Measurements from ENCODE around the gene PRKX. TPM values are rescaled to one million over a fixed set of nuclear protein-coding genes. Genes with fewer than 3 reads are reported as not detected.

The PRKX gene
- total and polyA plus RNA-seq, 2 of the 4 experiments (the other 2 are of a cell fraction) = 7.2 to 14.9 TPM

DNA sequence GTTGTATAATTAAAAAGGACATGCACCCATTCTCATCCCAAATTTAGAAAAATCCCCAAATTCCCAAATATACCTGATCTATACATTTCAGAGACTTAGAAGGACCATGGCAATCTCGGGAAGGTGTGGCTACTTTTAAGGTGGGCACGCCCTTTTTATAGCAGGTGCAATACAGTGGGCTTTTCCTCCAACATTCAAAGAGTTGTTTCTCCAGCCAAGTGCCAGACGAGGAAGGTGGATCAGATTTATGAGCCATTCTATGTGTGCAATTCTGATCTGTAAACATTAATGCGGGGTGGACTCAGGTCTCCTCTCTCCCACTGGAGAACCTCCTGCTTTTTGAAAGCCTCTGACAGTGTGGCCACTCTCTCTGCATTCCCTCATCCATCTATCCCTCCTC, 33.8 kb downstream of the PRKX start:
- H3K23ac ChIP-seq (ENCODE audit: low read depth, low read length) = no peak overlapping the region
- no peaks in the 10 kb centered on the region; the same call in 1 of the 2 replicates for H4K20me1 ChIP-seq (ENCODE audit: insufficient read depth, low read length)
- POLR2A ChIA-PET (ENCODE audit: unreplicated experiment) = no interaction called here
- no peak overlapping the region for H2BK120ac ChIP-seq (ENCODE audit: low read depth, low read length)
- H2BK5ac ChIP-seq (ENCODE audit: low read depth, low read length, poor library complexity, severe bottlenecking) = no peak overlapping the region
- ATAC-seq (ENCODE audit: low read depth) (no peak), DNase-seq (no peak)
- H3K4me1 ChIP-seq (ENCODE audit: control insufficient read depth, insufficient read depth, low read length) = peaks cover 5% of the 10 kb centered on the region
- H2BK15ac ChIP-seq (ENCODE audit: low read depth, low read length) = no peak overlapping the region
- WGBS, 2 experiments (ENCODE audit: extremely low coverage in 2 of 2, insufficient read length in 1 of 2) = no CpG with 5 or more reads among the region's 4 CpGs
- no peak overlapping the region for H3K9ac ChIP-seq (ENCODE audit: low read depth, low read length)
- H4K91ac ChIP-seq (ENCODE audit: insufficient read depth, low read depth, low read length) = no peak overlapping the region
- CTCF ChIA-PET = no interaction called here
- no TSS peak for BruUV-seq (replicated peaks)
- H3K79me1 ChIP-seq (ENCODE audit: low read depth in 1 of 2, low read length in 2 of 2) = 0 out of 4 replicates have a peak, but pooled peaks cover 3 to 4% of the 10 kb centered on the region in 2 experiments
- no peak overlapping the region for H3K4me2 ChIP-seq (ENCODE audit: low read depth, low read length)
- no peaks in the 10 kb centered on the region for H3K27me3 ChIP-seq (ENCODE audit: control insufficient read depth, insufficient read depth, low read length)
- H3K14ac ChIP-seq (replicated peaks; ENCODE audit: low read depth, low read length) = no peak overlapping the region
- H4K8ac ChIP-seq (ENCODE audit: low read depth in 2 of 2, low read length in 2 of 2) = no peak overlapping the region
- H2AFZ ChIP-seq (replicated peaks; ENCODE audit: low read length, poor library complexity) = no peak overlapping the region
- no peak overlapping the region for H2AK5ac ChIP-seq (ENCODE audit: low read depth, low read length)
- no peak overlapping the region for H3K27ac ChIP-seq (ENCODE audit: insufficient read depth, low read length)
- TF ChIP-seq, protein P1, sequence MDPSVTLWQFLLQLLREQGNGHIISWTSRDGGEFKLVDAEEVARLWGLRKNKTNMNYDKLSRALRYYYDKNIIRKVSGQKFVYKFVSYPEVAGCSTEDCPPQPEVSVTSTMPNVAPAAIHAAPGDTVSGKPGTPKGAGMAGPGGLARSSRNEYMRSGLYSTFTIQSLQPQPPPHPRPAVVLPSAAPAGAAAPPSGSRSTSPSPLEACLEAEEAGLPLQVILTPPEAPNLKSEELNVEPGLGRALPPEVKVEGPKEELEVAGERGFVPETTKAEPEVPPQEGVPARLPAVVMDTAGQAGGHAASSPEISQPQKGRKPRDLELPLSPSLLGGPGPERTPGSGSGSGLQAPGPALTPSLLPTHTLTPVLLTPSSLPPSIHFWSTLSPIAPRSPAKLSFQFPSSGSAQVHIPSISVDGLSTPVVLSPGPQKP (IDR thresholded peaks at IDR 0.05; ENCODE audit: borderline replicate concordance, low read depth, low read length) = no peak
- TF ChIP-seq MAZ (IDR thresholded peaks at IDR 0.05; ENCODE audit: borderline replicate concordance, low read depth, low read length) = no peak
- no peak for TF ChIP-seq POLR2A (IDR thresholded peaks at IDR 0.05; ENCODE audit: low read depth, low read length)
- TF ChIP-seq MAFK (IDR thresholded peaks at IDR 0.05; ENCODE audit: low read depth, low read length) = no peak
- no peak for TF ChIP-seq BHLHE40 (IDR thresholded peaks at IDR 0.05; ENCODE audit: low read depth, low read length)
- TF ChIP-seq CEBPB (IDR thresholded peaks at IDR 0.05; ENCODE audit: low read depth, low read length) = no peak
- TF ChIP-seq FOS (IDR thresholded peaks at IDR 0.05; ENCODE audit: low read depth, low read length) = no peak
- TF ChIP-seq, protein P2, sequence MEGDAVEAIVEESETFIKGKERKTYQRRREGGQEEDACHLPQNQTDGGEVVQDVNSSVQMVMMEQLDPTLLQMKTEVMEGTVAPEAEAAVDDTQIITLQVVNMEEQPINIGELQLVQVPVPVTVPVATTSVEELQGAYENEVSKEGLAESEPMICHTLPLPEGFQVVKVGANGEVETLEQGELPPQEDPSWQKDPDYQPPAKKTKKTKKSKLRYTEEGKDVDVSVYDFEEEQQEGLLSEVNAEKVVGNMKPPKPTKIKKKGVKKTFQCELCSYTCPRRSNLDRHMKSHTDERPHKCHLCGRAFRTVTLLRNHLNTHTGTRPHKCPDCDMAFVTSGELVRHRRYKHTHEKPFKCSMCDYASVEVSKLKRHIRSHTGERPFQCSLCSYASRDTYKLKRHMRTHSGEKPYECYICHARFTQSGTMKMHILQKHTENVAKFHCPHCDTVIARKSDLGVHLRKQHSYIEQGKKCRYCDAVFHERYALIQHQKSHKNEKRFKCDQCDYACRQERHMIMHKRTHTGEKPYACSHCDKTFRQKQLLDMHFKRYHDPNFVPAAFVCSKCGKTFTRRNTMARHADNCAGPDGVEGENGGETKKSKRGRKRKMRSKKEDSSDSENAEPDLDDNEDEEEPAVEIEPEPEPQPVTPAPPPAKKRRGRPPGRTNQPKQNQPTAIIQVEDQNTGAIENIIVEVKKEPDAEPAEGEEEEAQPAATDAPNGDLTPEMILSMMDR (conservative IDR thresholded peaks at IDR 0.05; ENCODE audit: low read depth, low read length) = no peak
- no peak overlapping the region for H2BK20ac ChIP-seq (ENCODE audit: low read depth, low read length)
- no peak overlapping the region for H4K5ac ChIP-seq (ENCODE audit: low read depth, low read length)
- H3K4me3 ChIP-seq (ENCODE audit: insufficient read depth, low read depth, low read length) = no peak overlapping the region
- H3K9me1 ChIP-seq (ENCODE audit: insufficient read depth, low read length) = no peaks in the 10 kb centered on the region
- no peak overlapping the region for H2AK9ac ChIP-seq (replicated peaks; ENCODE audit: low read depth, low read length, poor library complexity)
- in situ Hi-C loops (cut with MboI; ENCODE audit: low sequenced_read_pairs) = no loop called here
- no peak overlapping the region for H3K18ac ChIP-seq (ENCODE audit: low read depth, low read length)
- intact Hi-C loops (cut with micrococcal nuclease) = no loop called here
- H3K4ac ChIP-seq (ENCODE audit: low read depth, low read length) = no peak overlapping the region
- H3K56ac ChIP-seq (ENCODE audit: extremely low read depth, insufficient read depth, low read length) = no peak overlapping the region
- no peaks in the 10 kb centered on the region for H3K36me3 ChIP-seq (ENCODE audit: control insufficient read depth, insufficient read depth, low read length)
- dilution Hi-C loops (cut with HindIII; ENCODE audit: low sequenced_read_pairs, unreplicated experiment) = no loop called here
- no peaks in the 10 kb centered on the region for H3K9me3 ChIP-seq (ENCODE audit: control insufficient read depth, insufficient read depth, low read length)
